Endothelial cell (in vitro differentiated cells): Measurements from ENCODE around the gene MMEL1. TPM values are rescaled to one million over a fixed set of nuclear protein-coding genes. Genes with fewer than 3 reads are reported as not detected.

ENCODE experiments used
- DNase-seq: peaks from one replicate; pipeline ENCODE4 v3.0.0; 2021; ENCODE audit warnings: low spot score
- H3K27ac Mint-ChIP-seq: one replicate; pipeline ENCODE4 v1.8.0; 2021; ENCODE audit warnings: mixed read lengths, inconsistent platforms; ENCODE audit not compliant: unreplicated experiment
- H3K27me3 Mint-ChIP-seq: one replicate; pipeline ENCODE4 v1.8.0; 2021; ENCODE audit warnings: mild to moderate bottlenecking, moderate library complexity, mixed read lengths, inconsistent platforms; ENCODE audit not compliant: unreplicated experiment
- H3K36me3 Mint-ChIP-seq: one replicate; pipeline ENCODE4 v1.8.0; 2021; ENCODE audit warnings: mild to moderate bottlenecking, low read depth, mixed read lengths, inconsistent platforms; ENCODE audit not compliant: unreplicated experiment
- H3K4me1 Mint-ChIP-seq: one replicate; pipeline ENCODE4 v1.8.0; 2021; ENCODE audit warnings: mild to moderate bottlenecking, mixed read lengths, inconsistent platforms; ENCODE audit not compliant: unreplicated experiment
- H3K4me3 Mint-ChIP-seq: one replicate; pipeline ENCODE4 v1.8.0; 2021; ENCODE audit warnings: mild to moderate bottlenecking, mixed read lengths, inconsistent platforms; ENCODE audit not compliant: unreplicated experiment
- H3K9me3 Mint-ChIP-seq: one replicate; pipeline ENCODE4 v1.8.0; 2021; ENCODE audit warnings: mixed read lengths, inconsistent platforms; ENCODE audit not compliant: unreplicated experiment
- CTCF ChIP-seq: fragments of 200-600 bp; sonication (generic); IDR thresholded peaks from one replicate; pipeline ENCODE4 v1.5.0; 2021; ENCODE audit warnings: antibody characterized with exemption; ENCODE audit not compliant: unreplicated experiment
- total RNA-seq: library from RNA; stranded (reverse); fragmentation: NEBNext Ultra II Directional; extraction: Animal tissue kit (Norgen Biotek cat#: 25700); gene quantifications from one replicate; pipeline ENCODE4 v1.2.1, GENCODE V29; 2021; ENCODE audit not compliant: unreplicated experiment

MMEL1 gene
- total RNA-seq, 1 donor from 2014 or later: not detected

- no peak for TF ChIP-seq CTCF
- H3K9me3 Mint-ChIP-seq: no peaks in the 10 kb centered on the region
- peaks cover 2% of the 10 kb centered on the region for H3K27me3 Mint-ChIP-seq
- H3K4me1 Mint-ChIP-seq: no peaks in the 10 kb centered on the region
- no peak for DNase-seq
- no peak overlapping the region for H3K27ac Mint-ChIP-seq
- H3K36me3 Mint-ChIP-seq: no peaks in the 10 kb centered on the region
- no peak overlapping the region for H3K4me3 Mint-ChIP-seq
Measured at GRCh38 chr1:2602311-2602835, 30.4 kb downstream of the MMEL1 start.

DNA sequence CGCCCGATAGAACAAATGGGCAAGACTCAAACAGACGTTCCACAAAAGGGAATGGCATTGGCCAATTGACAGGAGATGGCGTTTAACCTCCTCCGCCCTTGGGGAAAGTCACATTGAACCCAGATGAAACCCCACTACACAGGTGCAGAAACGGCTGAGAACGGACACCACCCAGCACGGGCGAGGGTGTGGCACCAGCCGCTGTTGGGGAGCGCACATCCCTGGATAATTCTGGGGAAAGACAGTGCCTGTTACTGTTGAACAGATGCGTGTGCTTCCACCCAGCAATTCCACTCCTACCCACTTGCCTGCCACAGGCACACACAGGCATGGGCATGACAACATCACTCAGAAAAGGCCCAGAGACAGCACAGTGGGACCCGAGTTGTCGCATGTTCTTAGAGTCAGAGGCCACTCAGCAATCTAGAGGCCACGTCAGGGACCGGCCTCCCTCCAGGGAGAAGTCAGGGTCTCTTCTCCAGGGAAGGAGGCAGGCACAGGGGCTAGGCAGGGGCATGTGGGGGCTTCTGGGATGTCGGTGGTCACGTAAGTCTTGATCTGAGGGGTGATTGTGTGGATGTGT, 31.0 kb downstream of the MMEL1 start:
- DNase-seq: no peak
- peaks cover 5% of the 10 kb centered on the region for H3K27me3 Mint-ChIP-seq
- TF ChIP-seq CTCF: no peak
- no peaks in the 10 kb centered on the region for H3K36me3 Mint-ChIP-seq
- no peak overlapping the region for H3K4me3 Mint-ChIP-seq
- no peak overlapping the region for H3K27ac Mint-ChIP-seq
- H3K4me1 Mint-ChIP-seq: no peaks in the 10 kb centered on the region
- no peaks in the 10 kb centered on the region for H3K9me3 Mint-ChIP-seq

DNA sequence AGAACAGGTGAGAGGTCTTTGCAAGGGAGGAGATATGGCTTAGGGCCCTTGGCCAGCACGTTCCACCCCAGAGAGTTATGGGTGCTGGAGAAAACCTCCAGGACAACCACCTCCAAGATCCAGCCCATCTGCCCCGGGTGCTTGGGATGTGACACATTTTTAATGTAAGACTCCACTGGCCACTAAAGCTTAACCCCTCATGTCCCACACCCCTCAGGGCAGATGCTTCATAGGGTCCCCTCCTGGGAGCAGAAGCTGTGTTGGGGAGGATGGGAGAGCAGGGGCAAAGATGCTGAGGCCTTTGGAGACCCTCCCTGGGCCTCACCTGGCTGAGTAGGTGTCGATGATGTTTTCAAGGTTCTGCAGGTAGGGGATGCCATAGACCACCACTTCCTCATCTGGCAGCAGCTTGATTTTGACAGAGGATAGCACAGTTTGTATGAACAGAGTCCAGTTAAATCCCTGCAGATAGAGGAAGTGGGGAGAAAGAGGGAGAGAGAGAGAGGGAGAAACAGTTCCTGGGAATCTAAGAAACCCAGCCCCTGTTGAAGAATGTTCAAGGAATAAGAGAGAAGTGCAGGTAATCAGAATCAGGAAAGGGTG, 34.4 kb downstream of the MMEL1 start:
- DNase-seq: no peak
- Mint-ChIP-seq H3K27ac (no peak overlapping the region), H3K36me3 (no peaks in the 10 kb centered on the region), H3K4me3 (no peak overlapping the region), H3K4me1 (no peaks in the 10 kb centered on the region), H3K9me3 (no peaks in the 10 kb centered on the region), H3K27me3 (peaks cover 5% of the 10 kb centered on the region)
- TF ChIP-seq CTCF: no peak

- Mint-ChIP-seq H3K4me3 (no peak overlapping the region), H3K27ac (no peak overlapping the region), H3K4me1 (no peaks in the 10 kb centered on the region), H3K27me3 (peaks cover 5% of the 10 kb centered on the region), H3K36me3 (no peaks in the 10 kb centered on the region), H3K9me3 (no peaks in the 10 kb centered on the region)
- no peak for DNase-seq
- no peak for TF ChIP-seq CTCF
Measured at GRCh38 chr1:2597441-2598328, 35.1 kb downstream of the MMEL1 start.
